ENCODE data around the gene SORT1. TPM values are rescaled to one million over a fixed set of nuclear protein-coding genes. Genes with fewer than 3 reads are reported as not detected.

Gene SORT1
- polyA plus RNA-seq, 1 donor from 2014 or later, result 33.3 TPM

GRCh38 chr1:109299558-109300343 lies 98.0 kb downstream of the SORT1 start:
- Histone ChIP-seq H3K27ac (ENCODE audit: low read length) (no peak overlapping the region), H3F3A (ENCODE audit: insufficient read depth, low read length, poor library complexity, severe bottlenecking) (no peaks in the 10 kb centered on the region), H3K79me2 (replicated peaks; ENCODE audit: insufficient read depth, low read length) (no peaks in the 10 kb centered on the region), H3K9me3 (ENCODE audit: low read length) (no peaks in the 10 kb centered on the region), H3K27me3 (ENCODE audit: insufficient read depth, low read depth, low read length) (no peaks in the 10 kb centered on the region), H3K9ac (ENCODE audit: low read length) (no peak overlapping the region), H3K9me2 (ENCODE audit: insufficient read depth, low read length) (no peaks in the 10 kb centered on the region), H3K4me2 (ENCODE audit: low read length) (no peak overlapping the region), H3K36me3 (ENCODE audit: insufficient read depth, low read length) (no peaks in the 10 kb centered on the region), H3K4me3 (ENCODE audit: low read length) (no peak overlapping the region), H4K20me1 (ENCODE audit: insufficient read depth) (no peaks in the 10 kb centered on the region), H2AFZ (ENCODE audit: low read depth, low read length) (no peak overlapping the region)
- TF ChIP-seq SMC3 (conservative IDR thresholded peaks at IDR 0.05; ENCODE audit: poor library complexity), result no peak
- no peak for TF ChIP-seq RAD21 (conservative IDR thresholded peaks at IDR 0.05)
- TF ChIP-seq, protein P1, sequence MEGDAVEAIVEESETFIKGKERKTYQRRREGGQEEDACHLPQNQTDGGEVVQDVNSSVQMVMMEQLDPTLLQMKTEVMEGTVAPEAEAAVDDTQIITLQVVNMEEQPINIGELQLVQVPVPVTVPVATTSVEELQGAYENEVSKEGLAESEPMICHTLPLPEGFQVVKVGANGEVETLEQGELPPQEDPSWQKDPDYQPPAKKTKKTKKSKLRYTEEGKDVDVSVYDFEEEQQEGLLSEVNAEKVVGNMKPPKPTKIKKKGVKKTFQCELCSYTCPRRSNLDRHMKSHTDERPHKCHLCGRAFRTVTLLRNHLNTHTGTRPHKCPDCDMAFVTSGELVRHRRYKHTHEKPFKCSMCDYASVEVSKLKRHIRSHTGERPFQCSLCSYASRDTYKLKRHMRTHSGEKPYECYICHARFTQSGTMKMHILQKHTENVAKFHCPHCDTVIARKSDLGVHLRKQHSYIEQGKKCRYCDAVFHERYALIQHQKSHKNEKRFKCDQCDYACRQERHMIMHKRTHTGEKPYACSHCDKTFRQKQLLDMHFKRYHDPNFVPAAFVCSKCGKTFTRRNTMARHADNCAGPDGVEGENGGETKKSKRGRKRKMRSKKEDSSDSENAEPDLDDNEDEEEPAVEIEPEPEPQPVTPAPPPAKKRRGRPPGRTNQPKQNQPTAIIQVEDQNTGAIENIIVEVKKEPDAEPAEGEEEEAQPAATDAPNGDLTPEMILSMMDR (IDR thresholded peaks at IDR 0.05; ENCODE audit: poor library complexity, severe bottlenecking), result no peak
- TF ChIP-seq REST (IDR thresholded peaks at IDR 0.05; ENCODE audit: borderline replicate concordance), result no peak
- no peak for TF ChIP-seq EZH2 (IDR thresholded peaks at IDR 0.05; ENCODE audit: borderline replicate concordance, insufficient read depth, low read length, poor library complexity, severe bottlenecking)

- Histone ChIP-seq H3K9me2 (ENCODE audit: insufficient read depth, low read length) (no peaks in the 10 kb centered on the region), H3K27ac (ENCODE audit: low read length) (no peak overlapping the region), H3K4me2 (ENCODE audit: low read length) (no peak overlapping the region), H4K20me1 (ENCODE audit: insufficient read depth) (no peaks in the 10 kb centered on the region), H3K36me3 (ENCODE audit: insufficient read depth, low read length) (no peaks in the 10 kb centered on the region), H3F3A (ENCODE audit: insufficient read depth, low read length, poor library complexity, severe bottlenecking) (no peaks in the 10 kb centered on the region), H3K27me3 (ENCODE audit: insufficient read depth, low read depth, low read length) (no peaks in the 10 kb centered on the region), H3K4me3 (ENCODE audit: low read length) (no peak overlapping the region), H3K79me2 (replicated peaks; ENCODE audit: insufficient read depth, low read length) (no peaks in the 10 kb centered on the region), H3K9me3 (ENCODE audit: low read length) (no peaks in the 10 kb centered on the region), H3K9ac (ENCODE audit: low read length) (no peak overlapping the region), H2AFZ (ENCODE audit: low read depth, low read length) (no peak overlapping the region)
- TF ChIP-seq, protein P1 (IDR thresholded peaks at IDR 0.05; ENCODE audit: poor library complexity, severe bottlenecking), result no peak
- TF ChIP-seq MXI1 (conservative IDR thresholded peaks at IDR 0.05; ENCODE audit: poor library complexity, severe bottlenecking), result no peak
- no peak for TF ChIP-seq TAF1 (IDR thresholded peaks at IDR 0.05; ENCODE audit: low read depth)
- no peak for TF ChIP-seq RAD21 (conservative IDR thresholded peaks at IDR 0.05)
- no peak for TF ChIP-seq POLR2AphosphoS5 (IDR thresholded peaks at IDR 0.05)
- TF ChIP-seq REST (IDR thresholded peaks at IDR 0.05; ENCODE audit: borderline replicate concordance), result no peak
Measured at GRCh38 chr1:109298666-109299557, 98.8 kb downstream of the SORT1 start.
